HUES64 (cell line): Measurements from ENCODE around the gene CFAP54.

Experiments
- H3K27ac ChIP-seq: 2 replicates; pipeline ENCODE4 v1.7.0; 2013; ENCODE audit warnings: low read depth, low read length, inconsistent platforms
- H3K27me3 ChIP-seq: 2 replicates; pipeline ENCODE4 v1.6.1; 2013; ENCODE audit warnings: mild to moderate bottlenecking, low read length; ENCODE audit not compliant: insufficient read depth
- H3K36me3 ChIP-seq: 2 replicates; pipeline ENCODE4 v1.6.1; 2013; ENCODE audit warnings: mild to moderate bottlenecking, low read length; ENCODE audit not compliant: insufficient read depth
- H3K4me1 ChIP-seq: 2 replicates; pipeline ENCODE4 v1.6.1; 2013; ENCODE audit warnings: mild to moderate bottlenecking, low read length, moderate library complexity; ENCODE audit not compliant: insufficient read depth
- H3K4me3 ChIP-seq: 2 replicates; pipeline ENCODE4 v1.5.1; 2013; ENCODE audit warnings: mild to moderate bottlenecking, low read length, moderate library complexity
- H3K9ac ChIP-seq: 2 replicates; pipeline ENCODE4 v1.6.1; 2013; ENCODE audit warnings: mild to moderate bottlenecking, low read depth, low read length
- H3K9me3 ChIP-seq: 2 replicates; pipeline ENCODE4 v1.6.1; 2013; ENCODE audit warnings: low read depth, low read length; ENCODE audit not compliant: insufficient read depth
- WGBS: fragments of 150-250, 120-280 bp; methylation state at CpG from one replicate; pipeline ENCODE4 v1.1.7; 2013; ENCODE audit warnings: missing lambda C conversion rate; 5-methylcytosine and 5-hydroxymethylcytosine counted together

The CFAP54 gene

GRCh38 chr12:96770219-96771102 is 281.1 kb downstream of the CFAP54 start:
- Histone ChIP-seq H3K36me3 (no peaks in the 10 kb centered on the region), H3K27me3 (no peaks in the 10 kb centered on the region), H3K4me1 (no peaks in the 10 kb centered on the region), H3K27ac (no peak overlapping the region), H3K9ac (no peak overlapping the region), H3K4me3 (no peak overlapping the region), H3K9me3 (no peaks in the 10 kb centered on the region)
- 95% methylated on average over 3 of the region's 3 CpGs for WGBS

- Histone ChIP-seq H3K4me1 (no peaks in the 10 kb centered on the region), H3K36me3 (no peaks in the 10 kb centered on the region), H3K4me3 (no peak overlapping the region), H3K27ac (no peak overlapping the region), H3K9ac (no peak overlapping the region), H3K9me3 (no peaks in the 10 kb centered on the region), H3K27me3 (no peaks in the 10 kb centered on the region)
- WGBS, result 96% methylated on average over 2 of the region's 2 CpGs
Observed at GRCh38 chr12:96773031-96773430, 283.7 kb downstream of the CFAP54 start.

GRCh38 chr12:96774496-96775256 is 285.3 kb downstream of the CFAP54 start:
- WGBS, result 85% methylated on average over 8 of the region's 9 CpGs

GRCh38 chr12:96776908-96777307 is 287.5 kb downstream of the CFAP54 start:
- no peaks in the 10 kb centered on the region for H3K36me3 ChIP-seq
- H3K27me3 ChIP-seq, result no peaks in the 10 kb centered on the region
- H3K27ac ChIP-seq, result no peak overlapping the region
- no peaks in the 10 kb centered on the region for H3K4me1 ChIP-seq
- WGBS, result 94% methylated on average over 2 of the region's 2 CpGs
- H3K9ac ChIP-seq, result no peak overlapping the region
- no peaks in the 10 kb centered on the region for H3K9me3 ChIP-seq
- no peak overlapping the region for H3K4me3 ChIP-seq

More at GRCh38 chr12:96774496-96775256, 285.3 kb downstream of the CFAP54 start:
- H3K27me3 ChIP-seq, result no peaks in the 10 kb centered on the region
- H3K4me3 ChIP-seq, result no peak overlapping the region
- no peaks in the 10 kb centered on the region for H3K9me3 ChIP-seq
- no peaks in the 10 kb centered on the region for H3K36me3 ChIP-seq
- no peaks in the 10 kb centered on the region for H3K4me1 ChIP-seq
- H3K27ac ChIP-seq, result no peak overlapping the region
- H3K9ac ChIP-seq, result no peak overlapping the region

- no peaks in the 10 kb centered on the region for H3K4me1 ChIP-seq
- no peak overlapping the region for H3K27ac ChIP-seq
- 96% methylated on average over 1 of the region's 2 CpGs for WGBS
- no peaks in the 10 kb centered on the region for H3K27me3 ChIP-seq
- no peak overlapping the region for H3K9ac ChIP-seq
- no peaks in the 10 kb centered on the region for H3K36me3 ChIP-seq
- no peaks in the 10 kb centered on the region for H3K9me3 ChIP-seq
- no peak overlapping the region for H3K4me3 ChIP-seq
Observed at GRCh38 chr12:96780330-96780729, 291.0 kb downstream of the CFAP54 start.

GRCh38 chr12:96786791-96787190 is 297.4 kb downstream of the CFAP54 start:
- H3K27me3 ChIP-seq, result no peaks in the 10 kb centered on the region
- H3K27ac ChIP-seq, result no peak overlapping the region
- H3K4me3 ChIP-seq, result no peak overlapping the region
- H3K36me3 ChIP-seq, result no peaks in the 10 kb centered on the region
- 94% methylated on average over 2 of the region's 2 CpGs for WGBS
- no peaks in the 10 kb centered on the region for H3K4me1 ChIP-seq
- H3K9me3 ChIP-seq, result no peaks in the 10 kb centered on the region
- H3K9ac ChIP-seq, result no peak overlapping the region

GRCh38 chr12:96803969-96804368 is 314.6 kb downstream of the CFAP54 start:
- no peaks in the 10 kb centered on the region for H3K27me3 ChIP-seq
- no peaks in the 10 kb centered on the region for H3K9me3 ChIP-seq
- no peak overlapping the region for H3K4me3 ChIP-seq
- H3K4me1 ChIP-seq, result no peaks in the 10 kb centered on the region
- H3K36me3 ChIP-seq, result no peaks in the 10 kb centered on the region
- no peak overlapping the region for H3K27ac ChIP-seq
- H3K9ac ChIP-seq, result no peak overlapping the region

- 85% methylated on average over 4 of the region's 4 CpGs for WGBS
- Histone ChIP-seq H3K36me3 (no peaks in the 10 kb centered on the region), H3K9me3 (no peaks in the 10 kb centered on the region), H3K27me3 (no peaks in the 10 kb centered on the region), H3K4me3 (no peak overlapping the region), H3K9ac (no peak overlapping the region), H3K27ac (no peak overlapping the region), H3K4me1 (peaks cover 5% of the 10 kb centered on the region; the same call in 1 of the 2 replicates)
Observed at GRCh38 chr12:96806272-96806671, 316.9 kb downstream of the CFAP54 start.

- no peaks in the 10 kb centered on the region for H3K36me3 ChIP-seq
- WGBS, result 90% methylated on average over 1 of the region's 1 CpG
- peaks cover 6% of the 10 kb centered on the region; the same call in 1 of the 2 replicates for H3K4me1 ChIP-seq
Observed at GRCh38 chr12:96807741-96808140, 318.4 kb downstream of the CFAP54 start.

GRCh38 chr12:96808587-96808986 is 319.2 kb downstream of the CFAP54 start:
- Histone ChIP-seq H3K4me3 (no peak overlapping the region), H3K27me3 (no peaks in the 10 kb centered on the region), H3K27ac (no peak overlapping the region), H3K9ac (no peak overlapping the region), H3K4me1 (peaks cover 6% of the 10 kb centered on the region; the same call in 1 of the 2 replicates), H3K9me3 (no peaks in the 10 kb centered on the region), H3K36me3 (no peaks in the 10 kb centered on the region)
- WGBS, result 98% methylated on average over 1 of the region's 3 CpGs

More at GRCh38 chr12:96807741-96808140, 318.4 kb downstream of the CFAP54 start:
- Histone ChIP-seq H3K27ac (no peak overlapping the region), H3K9ac (no peak overlapping the region), H3K9me3 (no peaks in the 10 kb centered on the region), H3K27me3 (no peaks in the 10 kb centered on the region), H3K4me3 (no peak overlapping the region)

- no peak overlapping the region for H3K27ac ChIP-seq
- no peaks in the 10 kb centered on the region for H3K36me3 ChIP-seq
- H3K9ac ChIP-seq, result no peak overlapping the region
- H3K4me3 ChIP-seq, result no peak overlapping the region
- no peaks in the 10 kb centered on the region for H3K9me3 ChIP-seq
- no peaks in the 10 kb centered on the region for H3K27me3 ChIP-seq
- peaks cover 6% of the 10 kb centered on the region; the same call in 1 of the 2 replicates for H3K4me1 ChIP-seq
Observed at GRCh38 chr12:96809522-96809921, 320.1 kb downstream of the CFAP54 start.
